Measurements from ENCODE around the gene GTF3C2. TPM values are rescaled to one million over a fixed set of nuclear protein-coding genes. Genes with fewer than 3 reads are reported as not detected.

GTF3C2 gene
- total and polyA plus RNA-seq, 10 donors: 27.5 to 73.8 (median 61.2) TPM

DNA sequence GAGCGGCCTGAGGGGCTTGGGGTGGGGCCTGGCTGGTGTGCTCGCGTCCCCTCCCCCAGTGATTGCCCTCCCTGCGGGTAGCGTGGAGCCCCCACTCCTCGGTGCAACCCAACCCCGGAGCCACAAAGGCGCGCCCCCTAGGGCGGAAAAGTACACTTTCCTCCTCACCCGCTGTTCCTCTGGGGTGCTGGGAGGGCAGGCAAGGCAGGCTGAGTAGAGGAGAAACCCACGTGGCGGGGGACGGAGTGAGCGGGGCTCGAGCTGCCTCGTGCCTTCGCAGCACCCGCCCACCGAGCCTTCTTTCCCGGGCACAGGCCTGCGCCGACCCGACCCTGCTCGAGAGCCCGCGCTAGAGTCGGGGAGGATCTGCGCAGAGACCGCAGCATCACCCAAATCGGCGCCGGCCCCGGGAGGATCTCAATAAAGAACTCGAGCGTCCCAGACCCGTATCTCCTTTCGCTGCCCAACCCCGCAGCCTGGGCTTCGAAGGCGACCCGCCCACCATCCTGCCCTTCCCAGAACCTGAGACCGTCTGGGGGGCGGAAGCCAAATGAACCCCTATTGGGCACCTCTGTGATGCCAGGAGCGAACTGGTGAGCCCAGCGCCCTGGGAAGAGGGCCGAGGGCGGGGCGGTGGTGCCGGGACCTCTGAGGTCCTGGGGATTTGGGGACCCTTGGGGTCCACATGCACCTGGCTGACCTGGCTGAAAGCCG lies 49.8 kb downstream of the GTF3C2 start:
- TF ChIP-seq POLR2AphosphoS5 (IDR thresholded peaks at IDR 0.05) (peak in 1 of 3 donors; percentile 22), POLR2A (IDR thresholded peaks at IDR 0.05) (no peak)
- H3K4me3 ChIP-seq: peak overlapping the region in 5 of 8 donors; percentile 9 to 59 (median 15)
- H3K36me3 ChIP-seq: peaks cover 0 to 38% (median 15%) of the 10 kb centered on the region in 6 donors
- H3K27ac ChIP-seq: no peak overlapping the region
- intact Hi-C loops (cut with DNase I; ENCODE audit: low total_unique reads): no loop called here
- no peaks in the 10 kb centered on the region for H3K9me3 ChIP-seq
- peak; percentile 74 for DNase-seq
- H3K4me1 ChIP-seq: peaks cover 2 to 39% (median 25%) of the 10 kb centered on the region in 6 donors
- 2 to 5% (median 3%) methylated on average over 18 to 51 of the region's 51 CpGs for WGBS, 5 donors
- peaks cover 3 to 42% (median 32%) of the 10 kb centered on the region in 7 donors for H3K27me3 ChIP-seq (replicated peaks in 1 of 7)

GRCh38 chr2:27306136-27306535 lies 50.4 kb downstream of the GTF3C2 start:
- H3K36me3 ChIP-seq: peaks cover 0 to 32% (median 13%) of the 10 kb centered on the region in 6 donors
- H3K4me3 ChIP-seq: peak overlapping the region in 5 of 8 donors; percentile 1 to 59 (median 9)
- intact Hi-C loops (cut with DNase I; ENCODE audit: low total_unique reads): no loop called here
- TF ChIP-seq CTCF (IDR thresholded peaks at IDR 0.05 in 8 of 11, conservative IDR thresholded peaks at IDR 0.05 in 3 of 11) (no peak), POLR2AphosphoS5 (IDR thresholded peaks at IDR 0.05) (no peak), POLR2A (IDR thresholded peaks at IDR 0.05) (no peak)
- no peak overlapping the region for H3K27ac ChIP-seq
- DNase-seq: peak; percentile 76
- H3K27me3 ChIP-seq (replicated peaks in 1 of 7): peaks cover 3 to 42% (median 32%) of the 10 kb centered on the region in 7 donors
- 30 to 43% (median 37%) methylated on average over 19 to 26 of the region's 26 CpGs for WGBS, 5 donors
- no peaks in the 10 kb centered on the region for H3K9me3 ChIP-seq
- H3K4me1 ChIP-seq: peaks cover 2 to 39% (median 25%) of the 10 kb centered on the region in 6 donors

- intact Hi-C loops (cut with DNase I; ENCODE audit: low total_unique reads): no loop called here
- WGBS, 5 donors: 92 to 94% (median 93%) methylated on average over 11 to 16 of the region's 16 CpGs
- no peak overlapping the region for H3K27ac ChIP-seq
- peaks cover 0 to 27% (median 12%) of the 10 kb centered on the region in 6 donors for H3K36me3 ChIP-seq
- peak; percentile 50 for DNase-seq
- H3K4me1 ChIP-seq: peaks cover 2 to 39% (median 25%) of the 10 kb centered on the region in 6 donors
- H3K4me3 ChIP-seq: no peak overlapping the region
- TF ChIP-seq CTCF (IDR thresholded peaks at IDR 0.05 in 8 of 11, conservative IDR thresholded peaks at IDR 0.05 in 3 of 11): no peak
- no peak for TF ChIP-seq POLR2AphosphoS5 (IDR thresholded peaks at IDR 0.05)
- TF ChIP-seq POLR2A (IDR thresholded peaks at IDR 0.05): no peak
- no peaks in the 10 kb centered on the region for H3K9me3 ChIP-seq
- peaks cover 3 to 42% (median 32%) of the 10 kb centered on the region in 7 donors for H3K27me3 ChIP-seq (replicated peaks in 1 of 7)
Observed at GRCh38 chr2:27305516-27305915, 51.0 kb downstream of the GTF3C2 start.

GRCh38 chr2:27304488-27305240 lies 51.9 kb downstream of the GTF3C2 start:
- intact Hi-C loops (cut with DNase I; ENCODE audit: low total_unique reads): no loop called here
- 84 to 95% (median 90%) methylated on average over 13 of the region's 13 CpGs for WGBS, 5 donors
- no peak for TF ChIP-seq POLR2A (IDR thresholded peaks at IDR 0.05)
- no peak for TF ChIP-seq POLR2AphosphoS5 (IDR thresholded peaks at IDR 0.05)
- TF ChIP-seq CTCF (IDR thresholded peaks at IDR 0.05 in 8 of 11, conservative IDR thresholded peaks at IDR 0.05 in 3 of 11): no peak

More at GRCh38 chr2:27304488-27305240, 51.9 kb downstream of the GTF3C2 start:
- Histone ChIP-seq H3K4me3 (no peak overlapping the region), H3K27ac (no peak overlapping the region), H3K36me3 (peaks cover 0 to 18% (median 6%) of the 10 kb centered on the region in 6 donors), H3K27me3 (replicated peaks in 1 of 7) (peaks cover 3 to 42% (median 32%) of the 10 kb centered on the region in 7 donors), H3K4me1 (peaks cover 2 to 39% (median 25%) of the 10 kb centered on the region in 6 donors), H3K9me3 (no peaks in the 10 kb centered on the region)
- peak; percentile 57 for DNase-seq

Measured in spleen (tissue), 11 donors.